Stomach (tissue), 4 donors: ENCODE data around the gene RNH1.

ENCODE experiments used
- EP300 ChIP-seq: sonication (generic); formaldehyde crosslinking; IDR thresholded peaks from one replicate; pipeline ENCODE4 v1.6.1; 2017; ENCODE audit warnings: antibody characterized with exemption
- POLR2A ChIP-seq, 4 donors: fragments of 450-650 bp; IDR thresholded peaks; one replicate each; pipeline ENCODE4 v1.6.1; 2016; ENCODE audit warnings: antibody characterized with exemption in 4 of 4, control low read depth in 2 of 4, mild to moderate bottlenecking in 1 of 4, moderate library complexity in 1 of 4
- POLR2AphosphoS5 ChIP-seq, 3 donors: sonication (generic); formaldehyde crosslinking; IDR thresholded peaks; one replicate each; pipeline ENCODE4 v1.6.1; 2016; ENCODE audit warnings: antibody characterized with exemption in 3 of 3
- TF ChIP-seq, protein P1 (sequence below), 7 experiments: fragments of 450-650 bp in 4 of 7; fragments of 200-600 bp in 3 of 7; sonication (generic) in 3 of 7; IDR thresholded peaks; one replicate each; pipeline ENCODE4 v1.5.1; 2016 to 2019; ENCODE audit warnings: antibody characterized with exemption in 7 of 7, control low read depth in 2 of 7, mild to moderate bottlenecking in 1 of 7

DNA sequence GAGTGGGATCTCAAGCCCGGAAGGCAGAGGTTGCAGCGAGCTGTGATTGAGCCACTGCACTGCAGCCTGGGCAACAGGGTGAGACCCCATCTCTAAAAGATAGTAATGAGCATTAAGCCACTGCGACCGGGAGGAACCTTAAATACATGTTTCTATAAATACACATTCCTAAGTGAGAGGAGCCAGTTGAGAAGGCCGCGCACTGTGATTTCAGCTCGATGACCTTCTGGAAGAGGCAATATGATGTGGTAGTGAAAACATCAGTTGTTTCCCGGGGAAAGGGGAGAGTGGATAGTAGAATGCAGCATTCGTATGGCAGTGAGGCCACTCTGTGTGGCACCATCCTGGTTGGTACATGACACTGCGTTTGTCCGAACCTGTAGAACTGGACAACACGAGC lies 39.0 kb downstream of the RNH1 start:
- TF ChIP-seq EP300 (no peak), POLR2A (IDR thresholded peaks at IDR 0.05) (no peak), POLR2AphosphoS5 (IDR thresholded peaks at IDR 0.05) (no peak)
- TF ChIP-seq, protein P1, sequence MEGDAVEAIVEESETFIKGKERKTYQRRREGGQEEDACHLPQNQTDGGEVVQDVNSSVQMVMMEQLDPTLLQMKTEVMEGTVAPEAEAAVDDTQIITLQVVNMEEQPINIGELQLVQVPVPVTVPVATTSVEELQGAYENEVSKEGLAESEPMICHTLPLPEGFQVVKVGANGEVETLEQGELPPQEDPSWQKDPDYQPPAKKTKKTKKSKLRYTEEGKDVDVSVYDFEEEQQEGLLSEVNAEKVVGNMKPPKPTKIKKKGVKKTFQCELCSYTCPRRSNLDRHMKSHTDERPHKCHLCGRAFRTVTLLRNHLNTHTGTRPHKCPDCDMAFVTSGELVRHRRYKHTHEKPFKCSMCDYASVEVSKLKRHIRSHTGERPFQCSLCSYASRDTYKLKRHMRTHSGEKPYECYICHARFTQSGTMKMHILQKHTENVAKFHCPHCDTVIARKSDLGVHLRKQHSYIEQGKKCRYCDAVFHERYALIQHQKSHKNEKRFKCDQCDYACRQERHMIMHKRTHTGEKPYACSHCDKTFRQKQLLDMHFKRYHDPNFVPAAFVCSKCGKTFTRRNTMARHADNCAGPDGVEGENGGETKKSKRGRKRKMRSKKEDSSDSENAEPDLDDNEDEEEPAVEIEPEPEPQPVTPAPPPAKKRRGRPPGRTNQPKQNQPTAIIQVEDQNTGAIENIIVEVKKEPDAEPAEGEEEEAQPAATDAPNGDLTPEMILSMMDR (IDR thresholded peaks at IDR 0.05), result no peak
